Measurements from ENCODE around the gene PTGS1. TPM values are rescaled to one million over a fixed set of nuclear protein-coding genes. Genes with fewer than 3 reads are reported as not detected.
"Not testable (repeated sequence)": the region's sequence is repeated elsewhere in the genome, so short reads cannot be mapped to it uniquely, and the experiment has no call there.

The PTGS1 gene
- 2.6 and 7.6 TPM in 2 replicates for total RNA-seq (2014; rRNA removed; shearing (Covaris generic); ENCODE audit: low replicate concordance)

DNA sequence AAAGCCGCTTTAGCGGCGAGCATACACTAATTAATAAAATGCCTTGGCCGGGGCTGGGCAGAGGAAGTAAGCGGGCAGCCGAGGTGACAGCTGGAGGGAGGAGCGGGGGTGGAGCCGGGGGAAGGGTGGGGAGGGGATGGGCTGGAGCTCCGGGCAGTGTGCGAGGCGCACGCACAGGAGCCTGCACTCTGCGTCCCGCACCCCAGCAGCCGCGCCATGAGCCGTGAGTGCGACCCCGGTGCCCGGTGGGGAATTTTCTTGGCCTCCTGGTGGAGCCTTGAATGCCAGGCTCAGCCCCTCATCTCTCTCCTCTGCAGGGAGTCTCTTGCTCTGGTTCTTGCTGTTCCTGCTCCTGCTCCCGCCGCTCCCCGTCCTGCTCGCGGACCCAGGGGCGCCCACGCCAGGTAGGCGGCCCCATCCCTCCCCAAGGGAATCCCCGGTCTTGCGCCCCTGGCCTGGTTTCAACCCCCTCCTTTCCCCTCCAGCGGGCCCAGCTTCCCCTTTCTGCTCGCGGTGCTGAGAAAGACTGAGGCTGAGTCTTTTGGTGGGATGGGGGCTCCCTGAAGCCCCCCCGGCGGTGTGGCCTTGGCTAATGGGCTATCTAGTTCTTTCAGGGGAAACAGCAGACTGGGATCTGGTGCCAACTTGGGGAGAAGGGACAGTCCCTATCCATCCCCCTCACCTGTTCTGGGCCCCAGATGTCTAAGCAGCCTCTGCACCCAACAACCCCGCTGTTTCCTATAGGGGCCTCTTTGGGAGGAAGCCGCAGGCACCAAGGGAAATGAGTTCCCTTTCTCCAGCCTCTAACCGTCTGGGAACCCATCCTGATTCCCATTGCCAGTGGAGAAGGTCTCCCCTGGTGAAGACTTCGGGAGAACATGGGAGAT lies at the start of gene PTGS1:
TSS of gene PTGS1 (plus strand) at position 156 of the 887 bp plus-strand sequence. CDS start at position 217, 61 bp downstream.
- no peak for DNase-seq (ENCODE audit: low read depth)
- in situ Hi-C loops (cut with HindIII; ENCODE audit: low pct_unique_long_range_greater_than_20kb, low sequenced_read_pairs), result no loop called here

DNA sequence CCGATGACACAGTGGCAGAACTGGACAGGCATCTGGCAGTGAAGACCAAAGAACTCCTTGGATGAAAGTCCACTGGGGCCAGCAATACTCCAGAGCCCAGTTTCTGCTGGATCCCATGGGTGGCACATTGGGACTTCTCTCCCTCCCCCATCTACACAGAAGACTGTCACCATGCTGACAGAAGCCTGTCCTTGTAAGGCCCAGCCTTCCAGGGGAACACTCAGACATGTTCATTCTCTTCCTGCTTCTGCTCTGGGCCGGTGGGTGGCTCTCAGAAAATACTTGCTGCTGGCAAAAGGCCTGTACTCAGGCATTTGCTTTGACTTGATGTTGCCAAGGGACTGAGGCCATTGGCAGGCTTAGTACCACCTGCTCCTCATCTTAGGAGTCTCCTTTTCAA lies 48.3 kb upstream of the PTGS1 start:
- DNase-seq (ENCODE audit: low read depth), result no peak
- in situ Hi-C loops (cut with HindIII; ENCODE audit: low pct_unique_long_range_greater_than_20kb, low sequenced_read_pairs), result no loop called here

DNA sequence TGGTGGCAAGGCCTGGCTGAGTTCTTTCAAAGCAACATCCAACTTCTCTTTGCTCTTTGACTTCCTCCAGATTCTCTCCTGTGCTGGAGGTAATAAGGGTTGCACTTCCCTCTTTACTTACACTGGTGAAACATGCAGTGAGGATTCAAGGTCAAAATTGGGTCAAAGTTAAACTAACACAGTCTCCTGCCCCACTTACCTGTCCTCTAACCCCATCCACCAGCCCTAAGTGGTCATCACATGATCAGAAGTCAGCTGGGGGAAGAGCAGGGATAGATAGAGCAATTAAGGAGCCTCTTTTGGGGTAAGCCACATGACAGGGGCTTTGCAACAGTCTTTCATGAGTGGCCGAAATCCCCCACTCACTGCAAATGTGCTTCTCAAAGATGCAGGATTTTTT lies 46.2 kb upstream of the PTGS1 start:
- in situ Hi-C loops (cut with HindIII; ENCODE audit: low pct_unique_long_range_greater_than_20kb, low sequenced_read_pairs); DNase-seq (ENCODE audit: low read depth): not testable (repeated sequence)

DNA sequence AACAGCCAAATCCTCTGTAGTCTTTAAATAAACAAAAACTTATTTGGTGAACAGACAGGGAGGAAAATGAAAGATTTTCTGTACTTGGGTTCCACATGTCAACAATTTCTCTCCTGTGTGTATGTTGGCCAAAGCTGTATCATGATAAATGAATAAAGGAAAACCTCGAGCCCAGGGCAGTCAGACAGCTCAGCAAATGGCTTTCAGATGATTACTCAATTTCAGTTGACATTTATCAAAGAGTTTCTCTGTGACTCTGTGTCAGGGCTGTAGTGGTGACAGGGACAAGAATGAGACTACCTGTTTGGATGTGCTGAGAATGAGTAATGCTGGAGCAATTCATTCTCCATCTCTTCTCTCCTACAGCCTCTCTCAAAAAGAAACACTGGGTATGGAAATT lies 45.7 kb upstream of the PTGS1 start:
- DNase-seq (ENCODE audit: low read depth), result no peak

DNA sequence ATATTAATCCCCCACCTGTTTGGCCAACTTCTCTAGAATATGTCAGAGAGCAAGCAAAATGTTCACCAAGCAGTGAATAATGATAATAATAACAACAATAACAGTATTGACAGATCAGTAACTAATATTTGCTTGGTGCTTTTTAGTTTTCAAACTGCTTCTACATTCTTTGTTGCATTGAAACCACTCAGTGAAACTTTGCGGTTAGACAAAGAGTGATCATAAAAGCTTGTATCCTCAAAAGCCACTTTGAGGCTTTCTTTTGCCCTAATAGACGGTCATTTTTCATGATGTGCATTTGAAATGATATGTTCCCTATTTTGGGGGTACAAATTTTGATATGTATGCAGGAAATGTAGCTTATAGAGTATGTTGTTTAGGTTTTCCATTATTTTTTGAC lies 43.6 kb upstream of the PTGS1 start:
- in situ Hi-C loops (cut with HindIII; ENCODE audit: low pct_unique_long_range_greater_than_20kb, low sequenced_read_pairs), result no loop called here
- DNase-seq (ENCODE audit: low read depth), result no peak

More for the DNA sequence above, 45.7 kb upstream of the PTGS1 start:
- in situ Hi-C loops (cut with HindIII; ENCODE audit: low pct_unique_long_range_greater_than_20kb, low sequenced_read_pairs), result no loop called here

DNA sequence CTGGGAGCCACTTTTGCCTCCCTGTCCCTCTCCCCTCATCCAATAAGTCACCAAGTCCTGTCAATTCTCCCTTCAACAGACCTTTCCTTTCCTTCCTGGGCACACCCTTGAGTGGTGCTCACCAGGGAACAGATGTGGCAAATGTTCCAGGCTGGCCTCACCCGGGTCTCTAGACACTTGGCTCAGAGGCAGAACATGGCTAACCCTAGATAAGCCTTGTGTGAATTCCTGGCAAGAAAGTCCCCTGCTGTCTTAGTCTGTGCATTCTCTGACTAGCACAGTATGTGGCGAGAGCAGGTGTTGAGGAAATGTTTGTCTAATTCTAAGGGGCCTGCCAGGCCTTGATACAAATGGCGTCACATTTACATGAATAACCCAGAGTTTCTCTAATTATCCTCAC lies 41.2 kb upstream of the PTGS1 start:
- in situ Hi-C loops (cut with HindIII; ENCODE audit: low pct_unique_long_range_greater_than_20kb, low sequenced_read_pairs), result no loop called here
- DNase-seq (ENCODE audit: low read depth), result no peak

DNA sequence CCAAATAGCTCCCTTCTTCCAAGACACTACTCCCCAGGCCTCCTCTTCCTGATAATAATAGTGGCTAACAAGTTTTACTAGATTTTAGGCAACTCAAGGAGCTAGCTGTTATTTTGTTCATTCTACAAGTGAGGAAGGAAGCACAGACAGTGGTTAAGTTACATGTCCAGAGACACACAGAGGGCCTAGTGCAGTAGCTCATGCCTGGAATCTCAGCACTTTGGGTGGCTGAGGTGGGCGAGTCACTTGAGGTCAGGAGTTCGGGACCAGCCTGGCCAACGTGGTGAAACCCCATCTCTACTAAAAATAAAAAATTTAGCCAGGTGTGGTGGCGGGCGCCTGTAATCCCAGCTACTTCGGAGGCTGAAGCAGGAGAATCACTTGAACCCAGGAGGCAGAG lies 40.4 kb upstream of the PTGS1 start:
- DNase-seq (ENCODE audit: low read depth); in situ Hi-C loops (cut with HindIII; ENCODE audit: low pct_unique_long_range_greater_than_20kb, low sequenced_read_pairs): not testable (repeated sequence)

DNA sequence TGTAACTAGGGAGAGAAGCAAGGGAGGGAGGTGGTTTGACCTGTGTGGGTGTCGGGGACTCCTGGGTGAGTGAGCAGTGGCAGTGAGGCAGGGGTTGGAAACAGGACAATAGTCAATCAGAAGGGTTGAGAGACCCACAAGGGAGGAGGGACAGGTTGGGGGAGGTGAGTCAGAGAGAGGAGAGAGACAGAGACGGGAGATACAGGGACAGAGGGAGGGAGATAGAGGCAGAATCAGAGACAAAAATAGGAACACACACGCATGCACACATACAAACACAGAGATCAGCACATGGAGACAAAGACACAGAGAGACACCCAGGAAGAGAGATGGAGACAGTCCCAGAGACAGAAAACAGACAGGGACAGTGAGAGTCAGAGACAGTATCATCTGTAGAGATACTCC lies 39.3 kb upstream of the PTGS1 start:
- DNase-seq (ENCODE audit: low read depth), result no peak
- in situ Hi-C loops (cut with HindIII; ENCODE audit: low pct_unique_long_range_greater_than_20kb, low sequenced_read_pairs), result no loop called here

DNA sequence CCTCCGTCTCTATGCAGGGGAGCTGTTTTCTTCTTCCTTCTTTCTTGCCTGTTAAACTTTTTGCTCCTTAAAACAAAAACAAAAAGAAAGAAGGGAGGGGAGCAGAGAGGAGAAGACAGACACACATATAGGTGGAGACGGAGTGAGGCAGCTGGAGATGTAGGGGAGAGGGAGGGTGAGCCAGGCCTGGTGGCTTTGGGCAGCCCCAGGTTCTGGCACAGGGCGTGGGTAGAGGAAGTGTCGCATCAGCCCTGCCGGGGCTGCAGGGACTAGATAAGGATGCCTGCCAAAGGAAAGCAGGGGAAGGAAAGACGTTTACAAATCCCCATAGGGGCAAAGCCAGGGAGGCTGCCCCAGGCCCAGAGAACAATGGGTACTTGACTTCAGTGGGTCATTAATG lies 38.7 kb upstream of the PTGS1 start:
- DNase-seq (ENCODE audit: low read depth), result no peak
- in situ Hi-C loops (cut with HindIII; ENCODE audit: low pct_unique_long_range_greater_than_20kb, low sequenced_read_pairs), result no loop called here

DNA sequence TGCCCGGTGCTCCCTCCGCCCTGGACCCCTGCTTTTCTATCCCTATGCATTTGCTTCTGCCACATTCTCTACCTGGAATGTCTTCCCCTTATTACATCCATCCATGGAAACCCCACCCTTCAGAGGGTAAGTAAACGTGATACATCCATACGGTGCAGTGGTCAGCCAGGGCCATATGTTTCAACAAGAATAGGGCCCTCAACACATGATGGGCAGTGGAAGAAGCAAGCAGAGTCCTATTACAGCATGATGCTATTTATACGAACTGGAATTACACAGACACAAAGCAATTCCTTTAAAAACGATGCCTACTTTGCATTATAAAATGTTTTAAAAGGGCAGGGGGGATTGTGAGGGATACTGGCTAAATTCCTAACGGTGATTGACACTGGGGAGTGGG lies 38.2 kb upstream of the PTGS1 start:
- DNase-seq (ENCODE audit: low read depth), result no peak
- in situ Hi-C loops (cut with HindIII; ENCODE audit: low pct_unique_long_range_greater_than_20kb, low sequenced_read_pairs), result no loop called here

DNA sequence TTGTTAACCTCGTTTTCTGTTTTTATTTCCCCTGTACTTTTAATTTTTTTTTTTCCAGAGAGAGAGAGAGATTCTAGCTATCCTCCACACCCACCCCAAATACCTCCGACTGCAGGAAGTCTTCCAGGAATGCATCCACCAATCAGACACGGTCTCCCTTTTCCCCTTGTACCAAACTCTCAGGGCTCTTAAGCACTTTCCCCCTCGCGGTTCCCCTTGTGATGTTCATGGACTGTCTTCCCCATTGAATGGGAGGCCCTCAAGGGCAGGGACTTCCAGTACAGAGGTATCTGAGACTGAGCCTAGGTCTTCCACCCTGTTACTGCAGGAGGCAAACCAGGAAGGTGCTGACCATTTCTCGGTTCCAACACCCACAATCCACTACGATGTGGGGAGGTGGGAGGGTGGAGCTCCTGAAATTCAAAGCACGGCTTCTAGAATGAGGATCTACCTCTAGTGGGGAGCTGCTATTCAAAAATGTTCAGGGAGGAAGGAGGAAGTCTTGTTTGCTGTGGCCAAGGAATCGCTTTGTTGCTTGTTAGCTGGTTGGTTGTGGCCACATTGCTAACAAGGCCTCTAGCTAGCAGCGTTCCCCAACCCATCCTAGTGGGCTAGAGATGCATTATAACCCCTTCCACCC lies 37.5 kb upstream of the PTGS1 start:
- in situ Hi-C loops (cut with HindIII; ENCODE audit: low pct_unique_long_range_greater_than_20kb, low sequenced_read_pairs), result no loop called here
- DNase-seq (ENCODE audit: low read depth), result no peak

DNA sequence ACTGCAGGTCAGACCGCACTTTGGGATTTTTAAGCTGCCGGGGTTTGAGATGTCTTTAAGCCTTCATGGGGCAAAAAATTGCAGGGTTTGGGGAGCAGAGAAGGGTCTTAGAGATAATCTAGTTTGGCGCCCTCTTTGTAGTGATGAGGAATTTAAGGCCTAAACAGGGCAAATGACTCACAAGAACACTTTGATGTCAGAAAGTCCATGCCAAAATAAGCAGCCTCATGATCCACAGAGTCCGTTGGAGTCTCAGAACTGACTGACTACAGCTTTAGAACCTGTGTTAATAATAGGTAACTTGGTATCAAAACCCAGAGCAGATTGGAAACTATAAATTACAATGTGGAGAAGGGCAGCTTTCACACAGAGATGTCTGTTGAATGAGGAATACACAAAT lies 35.9 kb upstream of the PTGS1 start:
- in situ Hi-C loops (cut with HindIII; ENCODE audit: low pct_unique_long_range_greater_than_20kb, low sequenced_read_pairs), result no loop called here
- DNase-seq (ENCODE audit: low read depth), result no peak

DNA sequence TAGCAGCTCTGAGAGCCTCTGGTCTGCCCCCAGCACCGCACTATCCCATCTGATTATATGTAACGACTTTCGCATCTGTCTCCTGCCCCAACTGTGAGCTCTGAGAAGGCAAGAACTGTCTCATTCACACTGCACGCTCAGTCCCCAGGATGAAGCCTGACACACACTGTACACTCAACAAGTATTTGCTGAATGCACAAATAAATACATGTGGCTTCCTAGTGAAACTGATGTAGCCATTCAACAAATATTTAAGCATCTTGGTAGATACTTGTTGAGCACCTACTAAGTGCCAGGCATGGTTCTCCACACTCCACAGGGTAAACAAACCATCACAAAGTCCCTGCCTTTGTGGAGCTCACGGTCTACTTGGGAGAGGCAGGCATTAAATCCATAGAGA lies 34.6 kb upstream of the PTGS1 start:
- no peak for DNase-seq (ENCODE audit: low read depth)
- in situ Hi-C loops (cut with HindIII; ENCODE audit: low pct_unique_long_range_greater_than_20kb, low sequenced_read_pairs), result no loop called here

DNA sequence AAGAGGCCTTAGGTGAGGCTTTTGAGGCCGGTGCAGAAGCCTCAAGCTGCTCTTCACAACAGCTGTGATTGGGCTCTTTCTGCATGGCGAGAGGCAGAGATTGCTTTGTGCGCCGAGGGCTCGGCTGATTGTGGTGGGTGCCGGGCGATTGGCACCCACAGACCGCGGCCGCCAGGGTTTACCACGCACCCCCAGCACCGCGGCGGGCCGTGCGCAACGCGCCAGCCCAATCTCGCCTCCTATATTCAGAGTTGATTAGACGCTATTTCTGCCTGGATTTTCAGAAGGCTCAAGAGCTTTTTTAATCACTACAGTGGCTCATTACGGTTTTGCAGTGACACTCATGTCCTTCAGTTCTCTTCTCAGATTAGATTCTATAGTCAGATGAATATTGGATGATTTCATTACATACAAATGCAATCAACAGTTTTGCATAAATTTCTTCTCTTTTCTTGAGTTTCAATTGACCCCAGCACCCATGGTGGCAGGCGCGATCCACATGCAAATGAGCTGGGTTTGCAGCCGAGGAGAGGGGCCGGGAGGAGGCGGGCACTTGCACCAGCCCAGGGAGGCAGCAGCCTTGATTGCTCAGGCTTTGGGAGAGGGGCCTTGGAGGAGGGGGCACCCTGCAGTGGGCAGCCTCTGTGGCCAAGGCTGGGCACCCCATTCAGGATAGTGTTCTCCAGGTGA lies 33.8 kb upstream of the PTGS1 start:
- in situ Hi-C loops (cut with HindIII; ENCODE audit: low pct_unique_long_range_greater_than_20kb, low sequenced_read_pairs), result no loop called here
- no peak for DNase-seq (ENCODE audit: low read depth)

DNA sequence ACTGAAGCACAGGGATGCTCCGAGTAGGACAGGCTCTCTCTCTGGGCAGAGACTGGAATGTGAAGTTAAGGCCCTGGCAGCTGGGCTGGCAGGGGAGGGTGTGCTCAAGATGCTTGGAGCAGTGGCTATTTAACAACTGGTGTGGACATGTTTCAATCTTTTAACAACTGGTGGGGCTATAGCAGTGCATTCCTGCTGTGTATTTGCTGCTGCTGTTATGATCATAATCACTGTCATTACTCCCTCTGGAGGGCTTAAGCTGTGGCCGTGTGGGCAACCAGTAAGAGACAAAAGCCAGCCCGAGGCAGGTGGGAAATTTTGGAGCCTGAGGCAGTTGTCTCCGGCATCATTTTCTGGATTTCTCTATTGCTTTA lies 33.3 kb upstream of the PTGS1 start:
- no peak for DNase-seq (ENCODE audit: low read depth)
- in situ Hi-C loops (cut with HindIII; ENCODE audit: low pct_unique_long_range_greater_than_20kb, low sequenced_read_pairs), result no loop called here

DNA sequence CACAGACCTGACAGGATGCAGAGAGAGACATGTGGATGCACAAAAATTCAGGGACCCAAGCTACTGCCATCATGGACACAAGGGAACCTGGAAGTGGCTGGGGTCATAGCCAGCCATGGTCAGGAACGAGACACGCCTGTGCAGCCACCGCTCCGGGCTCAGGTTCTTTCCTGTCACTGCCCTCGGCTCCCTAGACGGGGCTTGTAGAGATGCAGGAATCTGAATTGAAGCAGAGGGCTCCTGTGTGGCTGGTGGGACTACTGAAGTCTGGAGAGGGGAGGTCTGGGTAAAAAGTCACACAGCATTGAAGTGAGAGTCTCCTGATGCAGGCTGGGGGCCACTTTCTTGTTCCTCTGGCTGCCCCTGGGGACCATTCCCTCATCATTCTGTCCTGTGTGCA lies 32.3 kb upstream of the PTGS1 start:
- no peak for DNase-seq (ENCODE audit: low read depth)
- in situ Hi-C loops (cut with HindIII; ENCODE audit: low pct_unique_long_range_greater_than_20kb, low sequenced_read_pairs), result no loop called here

DNA sequence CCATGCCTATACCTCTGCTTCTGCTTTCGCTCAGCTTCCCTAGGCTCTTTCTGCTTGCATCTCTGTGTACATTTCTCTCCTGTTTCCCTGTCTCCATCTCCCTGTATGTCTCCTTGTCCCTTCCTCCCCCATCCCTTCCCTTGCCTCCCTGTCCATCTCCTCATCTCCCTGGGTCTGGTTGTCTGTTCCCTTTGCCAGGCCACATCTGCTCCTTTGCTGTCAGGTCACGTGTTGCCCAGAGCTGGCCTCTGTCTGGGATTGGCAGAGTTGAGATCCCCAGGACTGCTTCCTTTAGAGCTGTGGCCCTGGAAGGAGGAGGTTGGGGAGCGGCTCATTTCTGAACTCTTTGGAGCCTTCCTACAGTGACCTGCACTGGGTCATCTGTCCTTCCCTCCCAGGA lies 31.8 kb upstream of the PTGS1 start:
- no peak for DNase-seq (ENCODE audit: low read depth)
- in situ Hi-C loops (cut with HindIII; ENCODE audit: low pct_unique_long_range_greater_than_20kb, low sequenced_read_pairs), result no loop called here

DNA sequence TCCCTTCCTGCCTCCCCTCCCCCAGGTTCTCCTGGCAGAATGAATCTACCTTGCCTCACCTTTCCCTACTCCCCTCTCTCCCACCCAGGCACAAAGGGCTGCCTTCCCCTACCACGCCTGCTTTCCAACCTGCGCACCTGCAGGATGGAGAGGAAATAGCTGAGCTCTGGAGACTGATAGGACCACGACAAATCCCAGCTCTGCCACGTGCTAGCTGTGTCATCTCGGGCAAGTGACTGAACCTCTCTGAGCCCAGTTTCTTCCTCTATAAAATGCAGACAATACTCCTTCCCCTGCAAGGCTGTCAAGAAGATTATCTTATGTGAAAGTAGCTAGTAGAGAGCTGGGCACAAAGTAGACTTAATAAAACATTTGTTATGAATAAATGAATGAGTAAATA lies 31.2 kb upstream of the PTGS1 start:
- in situ Hi-C loops (cut with HindIII; ENCODE audit: low pct_unique_long_range_greater_than_20kb, low sequenced_read_pairs), result no loop called here
- DNase-seq (ENCODE audit: low read depth), result no peak

DNA sequence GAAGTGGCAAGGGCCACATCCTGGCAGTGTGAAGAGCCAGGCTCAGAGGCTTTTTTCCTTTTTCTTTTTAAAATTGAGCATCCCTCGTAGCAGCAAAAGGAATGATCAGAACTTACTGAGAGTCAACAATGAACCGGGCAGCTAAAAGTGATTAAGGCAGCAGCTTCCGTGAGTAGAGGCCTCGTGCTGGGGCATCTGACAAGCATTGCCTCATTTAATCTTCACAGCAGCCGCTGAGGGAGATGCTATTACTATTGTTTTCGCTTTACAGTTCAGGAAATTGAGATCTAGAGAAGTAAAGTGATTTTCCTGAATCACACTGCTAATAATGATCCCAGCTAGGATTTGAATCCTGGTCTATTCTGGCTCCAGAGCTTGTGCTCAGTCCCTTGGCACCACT lies 30.7 kb upstream of the PTGS1 start:
- in situ Hi-C loops (cut with HindIII; ENCODE audit: low pct_unique_long_range_greater_than_20kb, low sequenced_read_pairs), result no loop called here
- DNase-seq (ENCODE audit: low read depth), result no peak
